GM10248 (cell line): ENCODE data around the gene LMAN2L.
A peak's percentile ranks its signal among the peaks of the same experiment; 100 is the strongest.

ENCODE experiments used
- CTCF ChIA-PET: fragments of 300-600 bp; sonication (Branson Sonifier 250); formaldehyde crosslinking; extraction: SDS; loops from one replicate; lab custom pipeline; 2021; ENCODE audit warnings: antibody characterized with exemption; lab: Yijun Ruan, JAX
- POLR2A ChIA-PET: fragments of 350-650 bp; sonication (Branson Sonifier 250); formaldehyde crosslinking; extraction: SDS; loops from one replicate; lab custom pipeline; 2020; ENCODE audit warnings: antibody characterized with exemption; lab: Yijun Ruan, JAX
- DNase-seq: peaks from one replicate; pipeline ENCODE4 v3.0.0; 2012; ENCODE audit errors: extremely low spot score
- CTCF ChIP-seq: IDR thresholded peaks from 2 replicates; pipeline ENCODE4 v1.5.1; 2012; ENCODE audit warnings: mild to moderate bottlenecking, low read depth; ENCODE audit errors: extremely low read depth, missing control alignments, control extremely low read depth

Gene LMAN2L

GRCh38 chr2:96739633-96740428 is at the start of gene LMAN2L:
TSS of gene LMAN2L (minus strand) at chr2:96740064. CDS start at chr2:96740040, 24 bp downstream.
- TF ChIP-seq CTCF, result no peak
- peak; percentile 96 for DNase-seq
- ChIA-PET CTCF (interaction anchor here (1.1 to 1.8 kb wide), 2 partner anchors 20 to 22 kb away, joined by 3 to 4 read pairs; no protein-coding TSS in a partner anchor), POLR2A (no interaction called here)

- ChIA-PET CTCF (no interaction called here), POLR2A (no interaction called here)
- TF ChIP-seq CTCF, result no peak
- DNase-seq, result no peak
Observed at GRCh38 chr2:96789245-96789617, 49.4 kb upstream of the LMAN2L start.

GRCh38 chr2:96788442-96789244 is 48.8 kb upstream of the LMAN2L start:
- CTCF ChIA-PET, result interaction anchor here (1.6 to 1.8 kb wide), 3 partner anchors 12 to 28 kb away, joined by 3 to 7 read pairs (median 5); partner anchors contain the start of gene CNNM3
- POLR2A ChIA-PET, result no interaction called here
- no peak for DNase-seq
- TF ChIP-seq CTCF, result no peak

GRCh38 chr2:96787411-96787810 is 47.5 kb upstream of the LMAN2L start:
- ChIA-PET CTCF (interaction anchor here (1.3 to 14.8 kb wide), 5 partner anchors 13 to 29 kb away, joined by 3 to 171 read pairs (median 5); partner anchors contain the start of genes CNNM3 and CNNM4), POLR2A (no interaction called here)
- DNase-seq, result no peak
- no peak for TF ChIP-seq CTCF

- no peak for TF ChIP-seq CTCF
- CTCF ChIA-PET, result interaction anchor here (2.8 to 14.8 kb wide), 2 partner anchors 9 to 22 kb away, joined by 16 to 171 read pairs; partner anchors contain the start of gene CNNM4
- POLR2A ChIA-PET, result no interaction called here
- DNase-seq, result no peak
Observed at GRCh38 chr2:96783388-96783787, 43.5 kb upstream of the LMAN2L start.

GRCh38 chr2:96775160-96775559 is 35.3 kb upstream of the LMAN2L start:
- ChIA-PET CTCF (interaction anchor here (1.0 to 14.8 kb wide), 4 partner anchors 10 to 25 kb away, joined by 4 to 171 read pairs (median 10); partner anchors contain the start of gene CNNM4), POLR2A (no interaction called here)
- no peak for DNase-seq
- TF ChIP-seq CTCF, result no peak
